Measurements from ENCODE around the gene IGSF6. TPM values are rescaled to one million over a fixed set of nuclear protein-coding genes. Genes with fewer than 3 reads are reported as not detected.
"Not testable (repeated sequence)": the region's sequence is repeated elsewhere in the genome, so short reads cannot be mapped to it uniquely, and the experiment has no call there.

The IGSF6 gene, protein sequence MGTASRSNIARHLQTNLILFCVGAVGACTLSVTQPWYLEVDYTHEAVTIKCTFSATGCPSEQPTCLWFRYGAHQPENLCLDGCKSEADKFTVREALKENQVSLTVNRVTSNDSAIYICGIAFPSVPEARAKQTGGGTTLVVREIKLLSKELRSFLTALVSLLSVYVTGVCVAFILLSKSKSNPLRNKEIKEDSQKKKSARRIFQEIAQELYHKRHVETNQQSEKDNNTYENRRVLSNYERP
- under 0.01 TPM in 1 of 2 replicates, not detected in the other for total RNA-seq

DNA sequence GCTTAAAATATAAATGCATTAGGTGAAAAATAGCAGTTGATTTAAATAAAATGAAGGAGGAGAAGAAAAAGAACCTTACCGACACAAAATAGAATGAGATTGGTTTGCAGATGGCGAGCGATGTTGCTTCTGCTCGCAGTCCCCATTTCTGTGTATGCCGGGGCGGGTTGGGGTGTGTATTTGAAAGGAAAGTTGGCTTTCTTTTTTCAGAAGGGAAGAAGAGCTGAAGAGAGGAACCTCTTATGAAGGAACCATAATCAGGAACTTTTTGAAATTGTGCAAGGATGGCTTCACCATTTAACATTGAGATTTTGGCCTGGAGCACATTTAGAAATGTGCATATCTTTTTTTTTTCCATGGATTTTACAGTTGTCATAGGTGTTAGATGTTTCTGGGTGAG is at the start of gene IGSF6:
Gene IGSF6 (minus strand): TSS at position 156 of the 400 bp plus-strand sequence. CDS start 10 bp downstream, at position 146.
- no peak for DNase-seq (ENCODE audit: low read depth in 2 of 2)

GRCh38 chr16:21701271-21701670 is 48.9 kb upstream of the IGSF6 start:
- no peak for DNase-seq (ENCODE audit: low read depth in 2 of 2)

DNA sequence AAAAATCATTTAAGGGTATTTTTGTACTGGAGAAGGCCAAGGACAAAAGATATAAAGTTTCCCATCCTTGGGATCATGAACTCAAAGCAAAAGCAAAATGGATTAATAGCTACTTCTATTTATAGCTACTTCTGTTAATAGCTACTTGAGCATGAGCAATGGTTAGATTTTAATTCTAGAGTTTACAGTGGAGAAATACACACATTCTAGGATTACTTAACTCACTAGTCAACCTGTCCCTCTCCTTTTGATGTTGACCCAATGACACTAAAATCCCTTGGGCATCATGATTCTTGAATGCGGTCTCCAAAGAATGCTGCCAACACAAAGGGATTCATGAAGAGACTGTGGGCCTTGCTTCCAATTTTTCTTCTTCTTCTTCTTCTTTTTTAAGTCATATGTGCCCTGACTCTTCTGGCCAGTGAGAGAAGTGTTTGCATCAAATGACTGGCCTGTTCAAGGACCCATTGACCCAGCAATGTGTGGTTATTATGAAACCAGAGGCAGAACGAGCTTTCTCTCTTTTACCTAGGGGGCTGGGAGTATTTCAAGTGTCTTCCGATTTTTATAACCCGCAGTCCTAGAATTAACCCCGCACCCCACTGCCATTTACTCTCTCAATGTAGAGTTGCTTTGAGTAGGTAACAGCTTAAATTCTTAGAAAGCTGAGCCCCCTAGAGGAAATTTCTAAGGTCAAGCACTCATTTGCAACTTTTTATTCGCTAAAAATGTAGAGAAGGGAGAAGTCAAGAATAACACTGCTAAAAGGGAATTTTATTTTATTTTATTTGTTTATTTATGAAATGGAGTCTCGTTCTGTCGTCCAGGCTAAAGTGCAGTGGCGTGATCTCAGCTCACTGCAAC is 46.0 kb upstream of the IGSF6 start:
- DNase-seq (ENCODE audit: low read depth in 2 of 2), result no peak

GRCh38 chr16:21697032-21697431 is 44.6 kb upstream of the IGSF6 start:
- no peak for DNase-seq (ENCODE audit: low read depth in 2 of 2)

DNA sequence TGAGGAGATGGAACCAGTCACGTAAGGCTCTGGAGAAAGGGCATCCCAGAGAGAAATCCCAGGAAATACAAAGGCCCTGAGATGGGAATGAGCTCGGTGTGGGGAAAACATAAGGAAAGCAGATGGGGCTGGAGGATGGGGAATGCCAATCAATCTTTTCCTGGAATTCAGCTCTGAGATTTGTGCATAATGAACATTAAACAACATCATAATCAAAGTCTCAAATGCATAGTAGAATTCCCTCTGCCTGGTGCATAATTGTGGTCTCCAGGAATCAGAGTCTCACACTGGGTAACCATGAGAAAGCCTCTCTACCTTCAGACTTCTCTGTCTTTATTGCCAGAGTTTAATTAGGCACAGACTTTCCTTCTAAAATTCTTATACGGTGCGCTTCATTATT is 42.2 kb upstream of the IGSF6 start:
- DNase-seq (ENCODE audit: low read depth in 2 of 2), result no peak

DNA sequence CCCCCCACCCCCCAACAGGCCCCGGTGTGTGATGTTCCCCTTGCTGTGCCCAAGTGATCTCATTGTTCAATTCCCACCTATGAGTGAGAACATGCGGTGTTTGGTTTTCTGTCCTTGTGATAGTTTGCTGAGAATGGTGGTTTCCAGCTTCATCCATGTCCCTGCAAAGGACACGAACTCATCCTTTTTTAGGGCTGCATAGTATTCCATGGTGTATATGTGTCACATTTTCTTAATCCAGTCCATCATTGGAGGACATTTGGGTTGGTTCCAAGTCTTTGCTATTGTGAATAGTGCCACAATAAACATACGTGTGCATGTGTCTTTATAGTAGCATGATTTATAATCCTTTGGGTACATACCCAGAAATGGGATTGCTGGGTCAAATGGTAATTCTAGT is 38.6 kb upstream of the IGSF6 start:
- not testable (repeated sequence) for DNase-seq (ENCODE audit: low read depth in 2 of 2)

DNA sequence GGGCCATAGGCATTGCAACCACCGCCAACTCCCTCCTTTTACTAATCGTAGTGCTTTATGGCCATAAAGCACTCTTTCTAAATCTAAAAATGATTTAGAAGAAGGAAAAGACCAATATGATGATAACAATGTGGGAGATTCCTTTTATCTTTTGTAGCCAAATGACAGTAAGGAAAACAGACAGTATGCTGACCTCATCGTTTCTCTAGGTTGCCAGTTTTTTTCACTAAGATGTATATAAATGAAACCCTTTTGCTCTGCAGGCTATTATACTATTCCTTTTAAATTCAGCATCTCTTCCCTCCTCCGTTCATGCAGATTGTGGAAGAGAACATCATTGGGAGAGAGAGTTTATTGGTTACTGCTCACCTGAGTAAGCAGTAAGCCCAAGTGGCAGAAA is 36.7 kb upstream of the IGSF6 start:
- no peak for DNase-seq (ENCODE audit: low read depth in 2 of 2)

- peak in 1 of 2 donors; percentile 16 for DNase-seq (ENCODE audit: low read depth in 2 of 2)
These were observed 32.6 kb upstream of the IGSF6 start for GRCh38 chr16:21685034-21685455.

GRCh38 chr16:21684199-21684598 is 31.8 kb upstream of the IGSF6 start:
- peak in 1 of 2 donors; percentile 8 for DNase-seq (ENCODE audit: low read depth in 2 of 2)

DNA sequence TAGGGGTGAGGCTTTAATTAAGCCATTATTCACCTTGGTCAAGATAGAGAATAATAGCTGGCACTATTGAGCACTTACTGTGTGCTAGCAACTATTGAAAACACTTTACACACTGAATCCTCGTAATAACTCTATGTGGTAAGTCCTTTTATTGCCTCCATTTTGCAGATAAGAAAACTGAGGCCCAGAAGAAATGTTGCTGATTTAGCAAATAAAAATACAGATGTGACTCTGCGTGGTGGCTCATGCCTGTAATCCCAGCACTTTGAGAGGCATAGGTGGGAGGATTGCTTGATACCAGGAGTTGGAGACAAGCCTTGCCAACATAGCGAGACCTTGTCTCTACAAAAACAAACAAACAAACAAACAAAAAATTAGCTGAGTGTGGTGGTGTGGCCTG is 30.8 kb upstream of the IGSF6 start:
- DNase-seq (ENCODE audit: low read depth in 2 of 2), result no peak

DNA sequence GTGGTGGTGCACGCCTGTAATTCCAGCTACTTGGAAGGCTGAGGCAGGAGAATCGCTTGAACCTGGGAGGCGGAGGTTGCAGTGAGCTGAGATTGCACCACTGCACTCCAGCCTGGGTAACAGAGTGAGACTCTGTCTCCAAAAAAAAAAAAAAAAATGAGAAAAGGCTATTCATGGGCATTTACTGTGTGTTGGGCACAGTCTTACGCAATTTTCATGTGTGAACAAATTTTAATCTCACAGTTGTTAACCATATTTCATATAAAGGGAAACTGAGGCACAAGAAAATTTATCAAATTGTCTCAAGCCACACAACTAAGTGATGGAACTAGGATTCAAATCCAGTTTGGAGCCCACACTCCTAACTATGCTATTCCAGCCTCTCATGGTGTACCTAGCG is 28.3 kb upstream of the IGSF6 start:
- DNase-seq (ENCODE audit: low read depth in 2 of 2), result not testable (repeated sequence)

- DNase-seq (ENCODE audit: low read depth in 2 of 2), result not testable (repeated sequence)
These were observed 22.0 kb upstream of the IGSF6 start for GRCh38 chr16:21674456-21674855.

DNA sequence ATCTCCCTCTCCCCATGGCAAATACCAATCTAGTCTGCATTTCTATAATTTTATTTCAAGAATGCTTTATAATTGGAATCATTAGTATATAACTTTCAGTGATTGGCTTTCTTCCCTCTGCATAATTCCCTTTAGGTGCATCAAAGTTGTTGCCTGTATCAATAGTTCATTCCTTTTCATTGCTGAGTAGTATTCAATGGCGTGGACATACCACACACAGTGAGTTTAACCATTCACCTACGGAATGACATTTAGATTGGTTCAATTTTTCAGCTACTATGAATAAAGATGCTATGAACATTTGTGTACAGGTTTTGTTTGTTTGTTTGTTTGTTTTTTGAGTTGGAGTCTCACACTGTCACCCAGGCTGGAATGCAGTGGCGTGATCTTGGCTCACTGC is 21.1 kb upstream of the IGSF6 start:
- no peak for DNase-seq (ENCODE audit: low read depth in 2 of 2)

- DNase-seq (ENCODE audit: low read depth in 2 of 2), result no peak
These were observed 15.2 kb upstream of the IGSF6 start for GRCh38 chr16:21667575-21667974.

GRCh38 chr16:21666772-21667171 is 14.4 kb upstream of the IGSF6 start:
- DNase-seq (ENCODE audit: low read depth in 2 of 2), result no peak

DNA sequence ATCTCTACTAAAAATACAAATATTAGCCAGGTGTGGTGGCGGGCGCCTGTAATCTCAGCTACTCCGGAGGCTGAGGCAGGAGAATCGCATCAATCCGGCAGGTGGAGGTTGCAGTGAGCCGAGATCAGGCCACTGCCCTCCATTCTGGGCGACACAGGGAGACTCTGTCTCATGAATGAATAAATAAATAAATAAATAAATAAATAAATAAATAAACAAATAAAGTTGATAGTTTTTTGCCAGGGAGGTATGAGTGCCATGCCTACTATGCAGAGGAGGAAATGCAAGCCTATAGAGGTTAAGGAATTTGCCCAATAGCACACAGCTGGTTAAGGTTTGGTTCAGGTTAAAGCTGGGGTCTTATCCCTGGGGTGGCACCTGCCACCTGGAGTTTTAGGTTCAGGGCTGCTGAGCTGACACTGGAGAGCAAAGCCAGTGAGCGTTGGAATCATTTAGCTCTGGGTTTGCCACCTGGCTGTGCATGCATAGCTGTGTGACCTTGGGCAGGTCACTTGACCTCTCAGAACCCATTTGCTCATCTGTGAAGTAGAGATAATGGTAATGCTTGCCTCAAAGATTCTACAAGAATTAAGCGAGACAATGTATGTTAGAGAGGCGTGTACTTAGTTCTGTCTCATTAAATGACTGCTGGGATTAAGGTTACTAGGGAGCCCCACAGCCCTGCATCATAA is 12.5 kb upstream of the IGSF6 start:
- DNase-seq (ENCODE audit: low read depth in 2 of 2), result no peak

DNA sequence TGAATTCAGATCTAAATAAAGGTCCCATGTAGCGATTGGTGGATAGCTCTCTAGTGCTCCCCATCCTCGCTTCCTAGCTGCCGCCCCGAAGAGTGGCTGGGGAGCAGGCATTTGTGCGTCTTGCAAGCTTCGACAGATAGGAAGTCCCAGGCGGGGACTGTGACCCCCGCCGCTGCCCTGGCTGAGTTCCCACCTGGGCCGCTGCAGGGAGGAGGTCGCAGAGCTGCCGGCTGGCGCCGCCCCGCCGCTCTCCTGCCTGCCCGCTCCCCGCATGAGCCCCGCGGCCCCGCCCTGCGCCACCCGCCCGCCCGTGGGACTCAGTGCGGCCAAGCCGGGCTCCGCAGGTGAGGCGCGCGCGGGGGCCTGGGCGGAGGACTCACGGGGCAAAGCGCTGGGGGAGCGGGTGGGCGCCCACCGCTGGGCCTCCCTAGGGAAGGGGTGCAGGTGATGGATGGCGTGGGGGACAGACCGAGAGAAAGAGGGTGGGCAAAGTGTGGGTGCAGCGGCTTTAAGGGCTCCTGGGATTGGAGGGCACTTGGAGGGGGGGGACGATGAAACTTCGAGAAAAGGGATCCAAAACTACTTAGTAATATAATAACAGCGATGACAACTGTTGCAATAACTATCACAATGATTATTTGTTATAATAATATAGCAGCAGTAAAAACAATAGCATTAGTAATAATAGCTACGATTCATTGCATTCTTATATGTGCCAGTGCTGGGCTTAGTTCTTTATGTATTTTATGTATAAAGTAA is 11.7 kb upstream of the IGSF6 start, which contains the start of gene OTOA:
Gene OTOA (plus strand): TSS at position 80 of the 759 bp plus-strand sequence. CDS start 14,547 bp downstream, outside the sequence.
- no peak for DNase-seq (ENCODE audit: low read depth in 2 of 2)

DNA sequence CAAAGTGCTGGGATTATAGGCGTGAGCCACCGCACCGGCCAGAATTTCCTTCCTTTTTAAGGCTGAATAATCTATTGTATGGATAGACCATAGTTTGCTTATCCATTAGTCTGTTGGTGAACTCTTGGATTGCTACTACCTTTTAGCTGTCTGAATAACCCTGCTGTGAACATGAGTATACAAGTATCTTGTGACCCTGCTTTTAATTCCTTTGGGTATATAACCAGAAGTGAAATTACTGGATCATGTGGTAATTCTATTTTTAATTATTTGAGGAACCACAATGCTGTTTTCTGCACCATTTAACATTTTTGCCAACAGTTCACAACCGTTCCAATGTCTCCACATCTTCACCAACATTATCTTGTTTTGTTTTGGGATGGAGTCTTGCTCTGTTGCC is 6.7 kb upstream of the IGSF6 start:
- DNase-seq (ENCODE audit: low read depth in 2 of 2), result no peak

DNA sequence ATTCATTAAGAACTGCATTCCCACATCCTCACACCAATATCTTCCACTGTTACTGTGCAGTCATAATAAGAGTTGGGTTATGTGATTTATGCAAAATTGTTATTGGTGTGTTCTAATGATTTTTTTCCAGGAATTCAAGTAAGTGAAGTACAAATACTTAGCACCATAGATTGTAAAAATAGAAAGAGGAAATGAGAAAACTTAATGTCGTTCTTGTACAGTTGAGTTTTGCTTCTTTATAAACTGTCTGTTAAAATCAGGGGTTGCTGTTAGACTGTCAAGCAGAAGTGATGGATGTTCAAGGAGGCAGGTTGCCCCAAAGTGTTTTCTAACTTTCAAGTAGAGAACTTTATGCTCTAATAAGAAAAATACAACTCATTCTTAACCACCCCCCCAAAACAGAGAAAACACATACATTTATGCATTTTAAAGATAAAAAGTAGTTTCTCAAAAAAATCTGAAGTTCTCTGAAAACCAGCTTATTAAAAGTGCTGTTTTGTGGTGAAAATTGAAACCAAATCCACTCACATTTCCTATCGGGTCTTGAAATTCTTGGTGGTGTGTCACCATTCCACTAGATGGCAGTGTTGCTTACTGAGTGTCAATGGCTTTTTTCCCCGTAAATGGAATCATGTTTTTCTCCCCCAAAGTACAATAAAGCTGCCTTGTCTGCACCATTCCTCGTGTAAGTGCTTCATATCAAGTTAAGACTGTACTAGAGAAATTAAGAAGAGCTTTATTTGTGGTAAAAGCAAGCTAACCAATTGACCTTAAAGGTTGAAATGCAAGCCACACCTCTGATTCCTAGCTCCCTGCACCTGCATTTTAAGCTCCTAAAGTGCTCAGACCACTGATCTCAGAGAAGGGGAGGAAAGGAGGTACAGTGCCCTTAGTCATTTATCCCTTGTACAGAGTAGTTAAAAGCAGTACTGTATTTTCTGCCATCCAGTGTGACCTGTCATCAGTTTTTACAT is 4.7 kb upstream of the IGSF6 start:
- DNase-seq (ENCODE audit: low read depth in 2 of 2), result peak; percentile 41 to 67

GRCh38 chr16:21654881-21655280 is 2.5 kb upstream of the IGSF6 start:
- DNase-seq (ENCODE audit: low read depth in 2 of 2), result no peak

Data from dermis microvascular lymphatic vessel endothelial cell (primary cell).